ENCODE results near the gene GPC3. TPM values are rescaled to one million over a fixed set of nuclear protein-coding genes. Genes with fewer than 3 reads are reported as not detected.
A peak's percentile ranks its signal among the peaks of the same experiment; 100 is the strongest.
"Not testable (repeated sequence)": the region's sequence is repeated elsewhere in the genome, so short reads cannot be mapped to it uniquely, and the experiment has no call there.

GPC3 gene
- total RNA-seq, 6 experiments from 2014 or later = 0.31 to 6.8 (median 1.8) TPM

- no peaks in the 10 kb centered on the region for H3K36me3 ChIP-seq
- H3K4me1 ChIP-seq = no peaks in the 10 kb centered on the region
- DNase-seq = no peak
- WGBS (ENCODE audit: insufficient coverage, low coverage, low lambda C conversion rate, missing lambda C conversion rate) = no CpG with 5 or more reads among the region's 1 CpG
- no peak for ATAC-seq
- TF ChIP-seq CTCF (IDR thresholded peaks at IDR 0.05) (no peak), POLR2A (IDR thresholded peaks at IDR 0.05) (no peak)
- no peak overlapping the region for H3K4me3 ChIP-seq
- intact Hi-C loops (cut with DNase I) = no loop called here
- H3K27me3 ChIP-seq = no peaks in the 10 kb centered on the region
- no peaks in the 10 kb centered on the region for H3K9me3 ChIP-seq
- H3K27ac ChIP-seq = no peak overlapping the region
Measured at GRCh38 chrX:133781174-133781573, 204.2 kb downstream of the GPC3 start.

- ATAC-seq (no peak), DNase-seq (no peak)
- no peaks in the 10 kb centered on the region for H3K9me3 ChIP-seq
- no peak overlapping the region for H3K27ac ChIP-seq
- H3K4me1 ChIP-seq = no peaks in the 10 kb centered on the region
- TF ChIP-seq CTCF (IDR thresholded peaks at IDR 0.05) (peak in 3 of 4 donors; percentile 34 to 49 (median 45)), POLR2A (IDR thresholded peaks at IDR 0.05) (no peak)
- H3K27me3 ChIP-seq = no peaks in the 10 kb centered on the region
- no peak overlapping the region for H3K4me3 ChIP-seq
- intact Hi-C loops (cut with DNase I) = no loop called here
- H3K36me3 ChIP-seq = no peaks in the 10 kb centered on the region
- WGBS (ENCODE audit: insufficient coverage, low coverage, low lambda C conversion rate, missing lambda C conversion rate) = 42% methylated on average over 7 of the region's 7 CpGs
Measured at GRCh38 chrX:133776072-133776471, 209.3 kb downstream of the GPC3 start.

GRCh38 chrX:133774807-133775206, 210.6 kb downstream of the GPC3 start:
- no peaks in the 10 kb centered on the region for H3K9me3 ChIP-seq
- no peaks in the 10 kb centered on the region for H3K27me3 ChIP-seq
- H3K4me3 ChIP-seq = no peak overlapping the region
- WGBS (ENCODE audit: insufficient coverage, low coverage, low lambda C conversion rate, missing lambda C conversion rate) = 14% methylated on average over 1 of the region's 1 CpG
- H3K4me1 ChIP-seq = no peaks in the 10 kb centered on the region
- no peak for TF ChIP-seq CTCF (IDR thresholded peaks at IDR 0.05)
- TF ChIP-seq POLR2A (IDR thresholded peaks at IDR 0.05) = no peak
- ATAC-seq (no peak), DNase-seq (no peak)
- no peak overlapping the region for H3K27ac ChIP-seq
- intact Hi-C loops (cut with DNase I) = no loop called here
- no peaks in the 10 kb centered on the region for H3K36me3 ChIP-seq

- ATAC-seq = no peak
- no peaks in the 10 kb centered on the region for H3K9me3 ChIP-seq
- TF ChIP-seq CTCF (IDR thresholded peaks at IDR 0.05) (no peak), POLR2A (IDR thresholded peaks at IDR 0.05) (no peak)
- H3K4me3 ChIP-seq = no peak overlapping the region
- peaks cover 0 to 3% of the 10 kb centered on the region in 2 donors for H3K27me3 ChIP-seq
- WGBS (ENCODE audit: insufficient coverage, low coverage, low lambda C conversion rate, missing lambda C conversion rate) = 56% methylated on average over 6 of the region's 6 CpGs
- DNase-seq = no peak
- H3K27ac ChIP-seq = no peak overlapping the region
- no peaks in the 10 kb centered on the region for H3K36me3 ChIP-seq
- intact Hi-C loops (cut with DNase I) = no loop called here
- H3K4me1 ChIP-seq = no peaks in the 10 kb centered on the region
Measured at GRCh38 chrX:133771086-133771646, 214.2 kb downstream of the GPC3 start.

GRCh38 chrX:133762976-133763548, 222.3 kb downstream of the GPC3 start:
- H3K9me3 ChIP-seq; DNase-seq; H3K4me1 ChIP-seq; H3K27me3 ChIP-seq; H3K27ac ChIP-seq; intact Hi-C loops (cut with DNase I); H3K4me3 ChIP-seq; H3K36me3 ChIP-seq; ATAC-seq: not testable (repeated sequence)
- WGBS (ENCODE audit: insufficient coverage, low coverage, low lambda C conversion rate, missing lambda C conversion rate) = 70% methylated on average over 4 of the region's 7 CpGs

Data from right lobe of liver (tissue), 6 donors.